Measurements from ENCODE around the gene RNF31. TPM values are rescaled to one million over a fixed set of nuclear protein-coding genes. Genes with fewer than 3 reads are reported as not detected.

Gene RNF31
- total RNA-seq, 4 donors from 2014 or later, result 21.7 to 54.8 (median 27.4) TPM

DNA sequence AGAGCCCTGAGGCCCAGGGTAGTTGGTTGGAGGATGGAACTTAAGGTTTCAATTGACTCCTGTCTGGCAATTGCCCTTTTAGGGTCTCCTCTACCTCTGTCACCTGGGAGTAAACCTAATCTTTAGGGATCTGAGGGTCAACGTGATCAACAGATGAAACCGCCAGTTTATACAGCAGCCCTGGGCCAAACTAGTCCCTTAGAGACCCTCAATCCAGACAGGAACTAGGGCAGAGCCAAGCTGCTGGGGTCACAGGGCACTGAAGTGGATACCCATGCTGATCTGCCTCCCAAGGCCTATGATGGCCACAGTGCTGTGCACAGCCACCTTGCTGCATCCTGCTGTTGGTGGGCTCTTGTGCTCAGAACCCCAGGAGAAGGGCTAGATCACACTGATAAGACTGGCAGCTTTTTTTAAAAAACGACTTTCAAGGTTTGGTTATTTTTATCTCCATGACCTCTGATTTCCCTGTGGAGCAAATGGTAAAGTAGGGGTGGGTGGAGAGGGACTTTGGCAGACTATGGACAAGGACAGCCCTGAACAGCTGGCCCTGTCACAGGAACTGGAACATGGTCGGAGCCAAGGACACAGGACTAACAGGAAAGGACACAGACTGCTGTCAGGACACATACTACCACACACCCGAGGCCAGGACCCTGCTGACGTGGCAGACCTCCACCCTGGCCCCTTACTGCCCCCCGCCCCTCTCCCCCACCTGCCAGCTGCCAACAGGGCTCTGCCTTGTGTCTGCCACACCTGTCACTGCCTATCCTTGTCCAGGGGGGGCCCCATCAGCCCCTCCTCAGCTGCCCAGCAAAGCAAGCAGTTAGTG is 16.4 kb upstream of the RNF31 start:
- TF ChIP-seq CTCF (IDR thresholded peaks at IDR 0.05; ENCODE audit: low read depth), result no peak

GRCh38 chr14:24131549-24131966 is 15.7 kb upstream of the RNF31 start:
- no peak for TF ChIP-seq CTCF (IDR thresholded peaks at IDR 0.05; ENCODE audit: low read depth)

DNA sequence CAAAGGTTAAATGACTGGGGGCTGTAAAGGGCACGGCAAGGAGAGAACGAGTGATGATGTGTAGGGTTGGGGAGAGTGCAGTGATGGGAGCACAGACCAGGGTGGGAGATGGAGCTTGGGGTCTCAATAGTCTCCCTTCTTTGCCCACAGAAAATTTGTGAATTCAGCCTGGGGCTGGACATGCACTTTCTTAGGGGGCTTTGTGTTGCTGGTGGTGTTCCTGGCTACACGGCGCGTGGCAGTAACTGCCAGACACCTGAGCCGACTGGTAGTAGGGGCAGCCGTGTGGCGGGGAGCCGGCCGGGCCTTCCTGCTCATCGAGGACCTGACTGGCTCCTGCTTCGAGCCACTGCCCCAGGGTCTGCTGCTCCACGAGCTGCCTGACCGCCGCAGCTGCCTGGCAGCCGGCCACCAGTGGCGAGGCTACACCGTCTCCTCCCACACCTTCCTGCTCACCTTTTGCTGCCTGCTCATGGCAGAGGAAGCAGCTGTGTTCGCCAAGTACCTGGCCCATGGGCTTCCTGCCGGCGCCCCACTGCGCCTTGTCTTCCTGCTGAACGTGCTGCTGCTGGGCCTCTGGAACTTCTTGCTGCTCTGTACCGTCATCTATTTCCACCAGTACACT is 15.1 kb upstream of the RNF31 start:
- TF ChIP-seq CTCF (IDR thresholded peaks at IDR 0.05; ENCODE audit: low read depth), result no peak

DNA sequence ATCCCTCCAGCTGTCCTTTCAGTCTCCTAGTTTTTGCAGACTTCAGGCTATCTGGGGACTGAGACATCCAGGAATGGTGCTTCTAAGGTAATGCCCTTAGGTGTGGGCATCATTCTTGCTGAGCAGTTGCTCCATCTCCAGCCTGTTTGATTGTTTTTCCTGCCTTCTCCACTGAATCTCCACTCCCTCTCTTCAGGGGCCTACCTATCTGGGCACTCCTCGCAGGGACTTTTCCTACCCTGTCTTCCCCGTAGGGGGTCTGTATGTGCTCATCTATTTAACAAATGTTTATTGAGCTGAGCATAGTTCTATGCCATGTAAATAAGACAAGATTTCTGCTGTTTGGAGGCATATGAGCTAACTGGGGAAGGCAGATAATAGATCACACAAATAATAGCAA is 14.3 kb upstream of the RNF31 start:
- TF ChIP-seq CTCF (IDR thresholded peaks at IDR 0.05; ENCODE audit: low read depth), result no peak

GRCh38 chr14:24133735-24134134 is 13.6 kb upstream of the RNF31 start:
- no peak for TF ChIP-seq CTCF (IDR thresholded peaks at IDR 0.05; ENCODE audit: low read depth)

GRCh38 chr14:24135584-24135833 is 11.8 kb upstream of the RNF31 start:
- TF ChIP-seq CTCF (IDR thresholded peaks at IDR 0.05; ENCODE audit: low read depth), result no peak

- no peak for TF ChIP-seq CTCF (IDR thresholded peaks at IDR 0.05; ENCODE audit: low read depth)
Observed at GRCh38 chr14:24135834-24136683, 11.2 kb upstream of the RNF31 start, which contains the start of gene PSME1. Gene PSME1 (plus strand): TSS chr14:24136194. CDS start chr14:24136263, 69 bp downstream.

Measured in subcutaneous adipose tissue (tissue), 4 donors.